Stimulated activated CD8-positive, alpha-beta memory T cell treated with anti-CD3 and anti-CD28 coated beads, Interleukin-4, amount 100 ng/mL, for 48 hours (primary cell): ENCODE measurements around the gene CAMK4.
A peak's percentile ranks its signal among the peaks of the same experiment; 100 is the strongest.

Experiments used
- DNase-seq: peaks from one replicate; pipeline ENCODE4 v3.0.0-alpha.2; 2020

CAMK4 gene

GRCh38 chr5:111223787-111224560 is at the start of gene CAMK4:
Gene CAMK4, plus strand, starts transcription at chr5:111224384. Its CDS starts 100 bp downstream, at chr5:111224484.
- DNase-seq = peak; percentile 74

DNA sequence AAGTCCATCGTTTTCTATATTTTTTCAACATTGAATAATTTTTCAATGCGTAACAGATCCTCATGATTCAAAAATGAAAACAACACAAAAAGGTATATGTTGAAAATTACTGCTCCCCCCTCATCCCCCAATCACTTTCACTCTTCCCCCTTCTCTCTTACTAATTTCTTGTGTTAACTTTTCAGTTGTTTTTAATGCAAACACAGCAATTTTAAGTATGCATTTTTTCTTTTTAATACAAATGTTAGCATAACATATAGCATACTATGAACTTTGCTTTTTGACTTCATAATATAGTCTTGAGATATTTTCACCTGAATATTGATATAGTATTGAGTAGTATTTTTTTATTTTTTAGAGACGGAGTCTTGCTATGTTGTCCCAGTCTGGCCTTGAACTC is 41.1 kb upstream of the CAMK4 start:
- DNase-seq = no peak

GRCh38 chr5:111187079-111187478 is 37.1 kb upstream of the CAMK4 start:
- DNase-seq = no peak

DNA sequence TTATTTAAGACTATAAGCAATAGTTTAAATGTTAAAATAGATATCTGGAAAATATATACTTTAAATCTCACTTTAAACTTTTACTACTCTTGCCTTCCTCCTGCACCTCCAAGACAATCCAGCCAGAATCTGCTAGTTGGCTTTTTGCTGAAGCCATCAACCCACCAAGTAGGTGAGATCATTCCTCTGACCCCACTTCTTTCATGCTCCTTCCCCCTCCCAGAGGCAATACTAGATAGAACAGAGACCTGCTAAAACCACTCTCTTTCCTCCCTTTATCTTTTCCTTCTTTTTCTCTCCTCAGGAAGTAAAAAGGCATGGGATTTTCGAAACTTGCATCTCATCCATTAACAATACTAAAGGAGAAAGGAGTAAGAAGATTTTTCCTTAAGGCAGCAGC is 30.1 kb upstream of the CAMK4 start:
- no peak for DNase-seq

- DNase-seq = no peak
Measured at GRCh38 chr5:111194925-111195324, 29.3 kb upstream of the CAMK4 start.

GRCh38 chr5:111197523-111197922 is 26.7 kb upstream of the CAMK4 start:
- DNase-seq = no peak

DNA sequence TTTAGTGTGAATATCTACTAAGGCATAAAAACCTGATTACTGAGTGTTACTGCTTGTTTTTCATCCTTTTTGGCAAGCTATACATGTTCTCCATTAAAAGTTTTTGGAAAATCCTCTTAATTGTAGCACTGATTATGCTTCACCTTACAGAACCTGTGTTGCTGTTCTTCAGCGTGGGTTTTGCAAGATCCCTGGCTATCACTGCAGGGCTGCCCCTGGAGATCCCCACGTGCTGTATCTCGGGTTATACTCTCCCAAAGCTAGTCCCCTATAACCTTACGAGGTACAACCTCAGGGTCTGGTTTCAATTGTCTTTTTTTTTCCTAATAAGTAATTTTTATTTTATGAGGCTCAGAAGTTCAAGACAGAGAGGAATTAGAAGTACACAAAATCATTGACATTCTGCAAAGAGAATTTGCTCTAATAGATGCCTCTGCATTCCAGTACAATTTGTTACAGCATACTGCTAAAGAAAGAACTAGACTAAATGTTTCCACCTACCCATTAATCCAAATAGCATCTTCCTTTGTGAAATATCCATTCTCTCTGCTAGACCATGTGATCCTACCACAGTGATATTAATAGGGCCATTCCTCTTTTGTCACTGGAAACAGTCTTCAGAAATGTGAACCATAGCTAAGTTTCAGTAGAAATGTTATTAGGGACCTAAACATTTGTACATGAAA is 25.8 kb upstream of the CAMK4 start:
- DNase-seq = no peak

DNA sequence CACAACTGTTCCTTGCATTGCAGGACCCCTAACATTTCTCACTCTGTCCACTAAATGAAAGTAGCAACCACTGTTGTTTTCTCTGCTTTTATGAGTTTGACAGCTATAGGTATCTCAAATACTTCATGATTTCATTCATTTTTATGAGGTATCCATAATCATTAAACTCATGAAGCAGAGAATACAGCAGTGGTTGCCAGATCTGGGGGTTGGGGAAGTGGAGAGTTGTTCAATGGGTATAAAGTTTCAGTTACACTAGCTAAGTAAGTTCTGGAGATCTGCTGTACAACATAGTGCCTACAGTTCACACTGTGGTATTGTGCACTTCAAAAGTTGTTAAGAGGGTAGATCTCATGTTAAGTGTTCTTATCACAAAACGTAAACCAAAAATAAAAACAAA is 23.4 kb upstream of the CAMK4 start:
- DNase-seq = no peak

GRCh38 chr5:111201705-111202104 is 22.5 kb upstream of the CAMK4 start:
- no peak for DNase-seq

DNA sequence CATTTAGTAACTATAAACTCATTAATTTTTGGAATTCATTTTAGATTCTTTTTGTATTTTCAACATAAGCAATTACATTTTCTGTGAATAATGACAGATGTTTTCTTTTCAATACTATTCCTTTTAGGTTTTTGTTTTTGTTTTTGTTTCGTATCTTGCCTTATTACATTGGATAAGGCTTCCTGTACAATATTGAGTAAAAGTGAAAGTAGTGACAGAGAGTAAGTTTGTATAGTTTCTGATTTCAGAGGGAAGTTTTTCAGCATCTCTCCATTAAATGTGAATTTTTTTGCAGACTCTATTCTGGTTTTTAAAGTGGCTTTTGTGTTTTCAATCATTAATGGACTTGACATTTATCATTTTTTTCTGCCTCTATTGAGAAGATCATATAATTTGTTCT is 12.8 kb upstream of the CAMK4 start:
- no peak for DNase-seq

DNA sequence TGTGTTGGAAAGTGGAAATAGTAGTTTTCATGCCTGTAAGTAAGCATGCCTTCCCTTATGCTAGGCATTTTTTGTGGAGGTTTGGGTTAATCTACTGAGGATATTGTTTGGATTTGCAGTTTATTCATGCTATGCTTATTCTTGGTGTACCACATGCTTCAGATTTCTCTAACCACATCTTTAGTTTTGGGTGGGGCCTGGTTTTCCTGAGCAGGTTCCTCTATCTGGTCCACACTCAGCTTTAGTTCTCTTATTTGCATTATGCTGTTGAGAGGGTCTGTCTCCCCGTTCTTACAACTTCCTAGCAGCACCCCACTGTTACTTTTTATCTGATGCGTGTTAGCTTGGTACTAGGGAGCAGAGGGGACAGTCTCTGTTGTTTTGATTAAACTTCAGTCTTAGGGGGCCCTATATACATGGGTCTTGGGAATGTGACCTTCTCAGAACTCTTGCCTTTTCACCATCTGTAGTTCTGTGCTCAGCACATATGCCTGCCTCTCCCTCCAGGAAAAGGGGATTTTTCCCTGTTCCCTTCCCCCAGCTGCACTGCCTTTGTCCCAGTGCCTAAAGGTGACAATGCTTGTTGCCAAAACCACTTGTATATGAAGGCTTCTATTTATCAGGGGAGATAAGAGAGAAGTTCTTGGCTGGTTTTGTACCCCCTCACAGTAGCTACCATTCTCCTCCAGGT is 10.0 kb upstream of the CAMK4 start:
- DNase-seq = no peak

DNA sequence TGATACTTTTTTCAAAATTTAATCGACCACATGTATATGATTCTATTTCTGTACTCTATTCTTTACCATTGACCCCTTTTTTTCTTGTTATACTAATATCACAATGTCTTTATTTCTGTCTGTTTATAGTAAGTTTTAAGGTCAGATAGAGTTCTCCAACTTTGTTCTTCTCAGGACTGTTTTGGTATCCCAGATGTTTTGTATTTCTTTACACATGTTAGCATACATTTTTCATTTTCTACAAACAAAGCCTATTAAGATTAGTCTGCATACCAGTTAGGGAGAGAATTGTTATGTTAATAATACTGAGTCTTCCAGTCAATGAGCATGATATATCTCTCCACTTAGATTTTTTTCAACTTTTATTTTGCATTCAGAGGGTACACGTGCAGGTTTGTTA is 8.2 kb upstream of the CAMK4 start:
- DNase-seq = no peak

- DNase-seq = no peak
Measured at GRCh38 chr5:111221139-111221538, 3.0 kb upstream of the CAMK4 start.

DNA sequence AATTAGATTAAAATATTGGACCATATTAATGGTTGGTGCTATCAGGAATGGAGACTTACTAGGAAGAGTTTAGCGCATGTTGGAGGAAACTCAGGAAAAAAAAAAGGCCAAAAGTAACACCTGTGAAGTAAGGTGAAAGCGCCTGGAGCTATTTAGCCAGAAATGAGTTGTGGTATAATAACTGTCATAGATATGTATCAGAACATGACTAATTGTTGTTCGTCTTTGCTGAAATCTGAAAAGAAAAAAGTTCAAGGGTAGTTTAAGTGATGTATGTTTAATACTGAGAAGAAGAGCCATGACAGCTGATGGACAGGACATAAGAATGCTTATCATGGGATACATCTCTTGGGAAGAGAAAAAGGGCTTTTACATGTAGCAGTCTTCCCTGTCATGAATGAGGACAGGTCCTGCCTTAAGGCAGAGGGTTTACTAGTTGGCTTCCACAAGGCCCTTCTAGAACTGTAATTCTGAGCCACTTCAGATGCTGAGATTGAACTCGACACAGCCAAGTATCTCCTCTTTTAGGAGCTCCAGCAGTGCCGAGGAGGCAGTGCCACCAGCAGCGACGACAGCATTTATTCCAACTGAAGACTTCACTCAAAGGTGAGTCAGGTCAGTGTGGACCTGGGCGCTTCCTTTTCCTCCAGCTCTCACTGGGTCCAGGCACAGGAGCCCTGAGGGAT is 940 bp upstream of the CAMK4 start:
- DNase-seq = no peak

GRCh38 chr5:111224561-111225345 is 569 bp downstream of the CAMK4 start:
- DNase-seq = peak; percentile 60

GRCh38 chr5:111225926-111226325 is 1.7 kb downstream of the CAMK4 start:
- DNase-seq = no peak

DNA sequence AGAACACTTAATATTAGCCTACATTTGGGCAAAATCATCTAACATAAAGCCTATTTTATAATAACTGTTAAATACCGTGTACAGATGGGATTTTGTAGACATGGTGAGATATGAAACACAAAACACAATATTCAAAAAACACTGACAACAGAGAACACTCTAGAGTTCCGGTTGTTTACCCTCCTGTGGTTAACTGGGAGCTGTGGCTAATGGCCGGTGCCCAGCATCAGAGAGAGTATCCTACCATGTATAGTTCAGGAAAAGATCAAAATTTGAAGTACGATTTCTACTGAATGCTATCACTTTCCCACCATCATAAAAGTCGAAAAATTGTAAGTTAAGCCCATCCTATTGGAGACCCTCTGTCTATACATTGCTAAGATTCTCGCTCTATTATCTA is 2.4 kb downstream of the CAMK4 start:
- DNase-seq = no peak

- no peak for DNase-seq
Measured at GRCh38 chr5:111227226-111227782, 3.1 kb downstream of the CAMK4 start.

DNA sequence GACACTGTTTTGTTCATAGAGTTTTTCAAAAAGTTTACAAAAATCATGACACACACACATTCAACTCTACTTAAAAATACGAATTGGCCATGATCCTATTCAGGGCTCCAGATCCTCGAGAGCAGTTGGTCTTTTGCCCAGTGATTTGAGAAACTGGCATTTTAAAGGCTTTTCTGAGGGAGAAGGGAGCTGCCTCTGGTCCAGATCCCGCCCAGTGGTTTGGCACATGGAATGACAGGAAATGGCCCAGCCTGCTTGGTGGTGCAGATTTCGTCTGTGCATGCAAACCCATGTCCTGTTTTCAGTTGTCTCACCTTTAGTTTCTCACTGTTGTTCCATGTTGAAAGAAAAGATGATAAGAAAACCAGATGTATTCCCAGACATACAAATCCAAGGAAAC is 3.6 kb downstream of the CAMK4 start:
- DNase-seq = no peak

- no peak for DNase-seq
Measured at GRCh38 chr5:111228520-111229220, 4.5 kb downstream of the CAMK4 start.

DNA sequence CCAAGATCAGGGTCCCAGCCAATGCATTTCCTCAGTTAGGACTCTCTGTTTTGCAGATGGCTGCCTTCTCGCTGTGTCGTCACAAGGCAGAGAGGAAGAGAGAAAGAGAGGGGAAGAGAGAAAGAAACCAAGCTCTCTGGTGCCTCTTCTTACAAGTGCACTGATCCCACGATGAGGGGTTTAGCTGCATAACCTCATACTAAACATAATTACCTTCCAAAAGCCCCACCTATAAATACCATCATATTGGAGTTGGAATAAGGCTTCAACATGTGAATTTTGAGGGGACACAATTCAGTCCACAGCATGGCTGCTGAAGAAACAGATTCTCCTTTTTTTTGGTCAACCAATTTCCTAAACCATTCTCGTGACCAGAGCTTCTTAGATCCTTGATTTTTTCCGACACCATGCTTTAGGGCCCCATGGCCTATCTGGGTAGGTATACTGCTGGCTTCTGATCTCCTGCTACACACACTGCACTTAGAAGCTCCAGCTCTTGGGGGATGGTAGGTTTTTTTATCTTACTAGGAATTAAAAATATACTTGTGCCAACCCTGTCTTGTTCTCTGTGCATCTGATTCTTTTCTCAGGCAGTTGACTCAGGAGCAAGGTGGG is 5.1 kb downstream of the CAMK4 start:
- no peak for DNase-seq
